Liver (tissue), 9 donors: Measurements from ENCODE around the gene ADM2. TPM values are rescaled to one million over a fixed set of nuclear protein-coding genes. Genes with fewer than 3 reads are reported as not detected.

Source experiments
- DNase-seq: peaks from one replicate; pipeline ENCODE4 v3.0.0-alpha.2; 2017; ENCODE audit warnings: low spot score
- H3K27ac ChIP-seq, 2 donors: one replicate each; pipeline ENCODE4 v1.7.0; 2013; ENCODE audit warnings: inconsistent platforms in 2 of 2, low read length in 2 of 2, control low read depth in 1 of 2, low read depth in 1 of 2, mild to moderate bottlenecking in 1 of 2
- H3K27me3 ChIP-seq, 4 donors: one replicate each; pipeline versions ENCODE4 v1.6.1 to v1.7.0; 2013; ENCODE audit warnings: low read length in 3 of 4, inconsistent platforms in 1 of 4, mild to moderate bottlenecking in 1 of 4, moderate library complexity in 1 of 4; ENCODE audit not compliant: control insufficient read depth in 4 of 4, insufficient read depth in 4 of 4
- H3K36me3 ChIP-seq, 4 donors: one replicate each; pipeline versions ENCODE4 v1.6.1 to v1.7.0; 2013; ENCODE audit warnings: low read length in 3 of 4, mild to moderate bottlenecking in 3 of 4, low read depth in 1 of 4, moderate library complexity in 1 of 4; ENCODE audit not compliant: control insufficient read depth in 4 of 4, insufficient read depth in 3 of 4
- H3K4me1 ChIP-seq, 4 donors: one replicate each; pipeline versions ENCODE4 v1.6.1 to v1.7.0; 2013; ENCODE audit warnings: low read length in 3 of 4, mild to moderate bottlenecking in 3 of 4, moderate library complexity in 1 of 4; ENCODE audit not compliant: control insufficient read depth in 4 of 4, insufficient read depth in 4 of 4
- H3K4me3 ChIP-seq, 3 donors: one replicate each; pipeline versions ENCODE4 v1.6.1 to v1.7.0; 2013; ENCODE audit warnings: low read length in 3 of 3, control low read depth in 1 of 3, low read depth in 1 of 3, mild to moderate bottlenecking in 1 of 3
- H3K9ac ChIP-seq, 2 donors: one replicate each; pipeline ENCODE4 v1.7.0; 2013; ENCODE audit warnings: low read length in 2 of 2, mild to moderate bottlenecking in 2 of 2, moderate library complexity in 2 of 2, control low read depth in 1 of 2, low read depth in 1 of 2
- H3K9me3 ChIP-seq, 4 donors: one replicate each; pipeline versions ENCODE4 v1.6.1 to v1.7.0; 2013; ENCODE audit warnings: low read length in 3 of 4; ENCODE audit not compliant: control insufficient read depth in 4 of 4
- EGR1 ChIP-seq, 2 donors: IDR thresholded peaks; 2 replicates each; pipeline ENCODE4 v1.6.1; 2016 to 2018; ENCODE audit warnings: antibody characterized with exemption in 2 of 2, low read depth in 2 of 2
- HNF4A ChIP-seq, 2 donors: conservative IDR thresholded peaks; 2 replicates each; pipeline ENCODE4 v1.6.1; 2016; ENCODE audit warnings: antibody characterized with exemption in 2 of 2, mild to moderate bottlenecking in 2 of 2
- HNF4G ChIP-seq: IDR thresholded peaks from 2 replicates; pipeline ENCODE4 v1.6.1; 2016; ENCODE audit warnings: antibody characterized with exemption
- JUND ChIP-seq, 2 donors: IDR thresholded peaks; 2 replicates each; pipeline ENCODE4 v1.6.1; 2016; ENCODE audit warnings: antibody characterized with exemption in 2 of 2
- MAX ChIP-seq: IDR thresholded peaks from 2 replicates; pipeline ENCODE4 v1.6.1; 2016; ENCODE audit warnings: antibody characterized with exemption
- NR2F2 ChIP-seq: IDR thresholded peaks from 2 replicates; pipeline ENCODE4 v1.6.1; 2016; ENCODE audit warnings: antibody characterized with exemption
- RAD21 ChIP-seq, 2 donors: IDR thresholded peaks; 2 replicates each; pipeline ENCODE4 v1.6.1; 2016; ENCODE audit warnings: antibody characterized with exemption in 2 of 2, mild to moderate bottlenecking in 2 of 2
- SP1 ChIP-seq: IDR thresholded peaks from 2 replicates; pipeline ENCODE4 v1.6.1; 2018; ENCODE audit warnings: antibody characterized with exemption, mild to moderate bottlenecking
- YY1 ChIP-seq: IDR thresholded peaks from 2 replicates; pipeline ENCODE4 v1.6.1; 2016; ENCODE audit warnings: antibody characterized with exemption, mild to moderate bottlenecking
- whole genome bisulfite sequencing: extraction: QIAGEN DNeasy Blood & Tissue Kit; methylation state at CpG from one replicate; pipeline ENCODE4 v1.1.7; 2013; 5-methylcytosine and 5-hydroxymethylcytosine counted together
- polyA plus RNA-seq, 2 donors: library from polyadenylated mRNA; stranded (reverse) in 1 of 2; unstranded in 1 of 2; fragments of 200-250 nt in 1 of 2; fragments of >200 nt in 1 of 2; fragmentation: Nextera tagmentation in 1 of 2; extraction: Ambion mirVana in 1 of 2; gene quantifications; one replicate each; pipeline versions ENCODE4 v1.2.1 to v1.2.3, GENCODE V29; 2013 to 2015
- total RNA-seq, 2 donors: library from RNA; depleted of rRNA; stranded (reverse); fragments of >200 nt; gene quantifications; one replicate each; pipeline ENCODE4 v1.2.3, GENCODE V29; 2014
- TF ChIP-seq, protein P1 (sequence below): IDR thresholded peaks from 2 replicates; pipeline ENCODE4 v1.6.1; 2016; ENCODE audit warnings: antibody characterized with exemption
- donor health status: healthy.
- donor health status: healthy.
- donor health status: healthy.
- donor health status: healthy.
- donor health status: healthy.

The ADM2 gene
- total and polyA plus RNA-seq, 4 donors, result 0.79 to 2.8 (median 1.3) TPM

GRCh38 chr22:50444663-50445062 is 36.7 kb upstream of the ADM2 start:
- peaks cover 0 to 3% (median 0%) of the 10 kb centered on the region in 4 donors for H3K4me1 ChIP-seq
- H3K9ac ChIP-seq, result no peak overlapping the region
- no peak overlapping the region for H3K4me3 ChIP-seq
- TF ChIP-seq SP1 (peak; percentile 23), HNF4A (conservative IDR thresholded peaks at IDR 0.05) (peak; percentile 65 to 66), MAX (no peak)
- no peak overlapping the region for H3K27ac ChIP-seq
- no peaks in the 10 kb centered on the region for H3K9me3 ChIP-seq
- WGBS, result 85% methylated on average over 5 of the region's 5 CpGs
- peaks cover 10 to 35% (median 15%) of the 10 kb centered on the region in 4 donors for H3K36me3 ChIP-seq
- no peaks in the 10 kb centered on the region for H3K27me3 ChIP-seq
- no peak for DNase-seq

DNA sequence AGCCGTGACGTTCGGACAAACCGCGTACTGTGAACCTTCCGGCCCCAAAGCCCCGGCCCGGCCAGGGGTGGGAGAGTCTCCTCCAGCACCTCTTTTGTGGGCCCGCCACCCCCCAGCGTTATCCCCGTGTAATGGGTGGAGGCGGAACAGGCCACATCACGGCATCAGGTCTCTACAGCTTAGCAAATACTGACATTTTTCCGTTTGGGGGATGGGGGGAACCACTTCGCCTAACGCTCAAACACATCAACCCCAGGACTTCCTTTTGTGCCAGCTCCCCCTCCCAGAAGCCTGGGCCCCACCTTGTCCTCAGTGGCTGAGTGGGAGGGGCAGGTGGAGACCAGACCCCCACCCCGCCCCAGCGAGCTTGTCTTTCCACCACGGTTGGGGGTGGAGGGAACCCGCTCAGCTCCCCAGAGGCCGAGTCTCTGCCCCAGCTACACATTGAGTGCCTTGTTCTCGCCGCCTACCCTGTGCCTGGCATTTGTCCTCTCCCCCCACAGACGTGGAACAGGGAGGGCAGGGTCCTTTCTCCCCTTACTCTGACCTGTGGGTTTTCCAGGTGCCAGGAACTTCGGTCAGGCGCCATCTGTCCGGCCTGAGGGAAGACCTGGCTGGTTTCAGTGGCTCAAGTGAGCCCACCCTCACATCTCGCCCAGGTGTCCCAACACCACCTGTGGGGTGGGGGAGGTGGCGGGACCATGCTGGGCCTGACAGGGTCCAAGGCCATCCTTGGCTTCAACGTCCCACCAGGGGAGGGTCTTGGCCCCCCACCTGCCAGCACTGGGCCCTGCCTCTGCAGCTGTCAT is 36.1 kb upstream of the ADM2 start:
- no peak overlapping the region for H3K9ac ChIP-seq

DNA sequence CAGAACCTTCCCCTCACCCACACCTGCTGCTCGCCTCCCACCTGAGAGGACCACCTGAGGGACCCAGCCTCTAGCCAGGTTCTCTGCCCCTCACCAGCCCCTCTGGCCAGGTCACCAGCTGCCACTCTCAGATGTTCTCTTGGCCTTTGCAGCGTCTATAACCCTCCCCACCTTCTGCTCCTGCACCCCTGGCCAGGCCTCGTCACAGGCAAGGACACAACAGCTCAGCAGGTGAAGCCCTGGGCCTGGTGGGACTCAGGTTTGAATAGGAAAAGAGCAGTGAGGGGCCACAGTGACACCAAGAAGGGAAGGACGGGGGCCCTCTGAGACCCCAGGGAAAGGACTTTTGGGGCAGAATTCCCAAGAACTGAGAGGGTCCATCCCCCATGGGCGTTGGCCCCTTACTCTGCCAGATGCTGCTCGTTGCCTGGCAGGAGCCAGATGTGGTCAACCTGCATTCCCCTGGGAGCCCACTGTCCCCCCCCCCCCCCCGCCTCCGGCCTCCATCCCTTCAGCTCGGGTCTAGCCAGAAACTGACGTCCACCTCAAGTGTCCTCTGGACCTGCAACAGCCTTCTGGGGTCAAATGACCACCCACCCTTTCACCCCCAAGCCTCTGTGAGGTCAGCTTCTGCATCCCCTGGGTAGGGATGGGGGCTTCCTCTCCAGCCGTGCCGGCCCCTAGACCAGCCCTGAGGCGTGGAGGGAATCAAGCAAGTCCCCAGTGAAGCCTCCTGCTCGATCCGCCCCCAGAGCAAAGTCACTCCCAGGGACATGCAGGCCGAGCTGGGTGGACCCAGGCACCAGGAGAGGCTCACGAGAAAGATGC is 35.2 kb upstream of the ADM2 start:
- H3K9me3 ChIP-seq, result no peaks in the 10 kb centered on the region
- no peak overlapping the region for H3K27ac ChIP-seq
- 81% methylated on average over 17 of the region's 17 CpGs for WGBS
- H3K4me1 ChIP-seq, result no peaks in the 10 kb centered on the region
- H3K9ac ChIP-seq, result no peak overlapping the region
- no peak for DNase-seq
- no peaks in the 10 kb centered on the region for H3K27me3 ChIP-seq
- TF ChIP-seq HNF4A (conservative IDR thresholded peaks at IDR 0.05) (no peak), EGR1 (IDR thresholded peaks at IDR 0.05; ENCODE audit: low read depth in 2 of 2) (no peak), JUND (IDR thresholded peaks at IDR 0.05) (no peak), RAD21 (IDR thresholded peaks at IDR 0.05) (no peak), YY1 (no peak), NR2F2 (no peak), SP1 (no peak), HNF4G (no peak)
- TF ChIP-seq, protein P1, sequence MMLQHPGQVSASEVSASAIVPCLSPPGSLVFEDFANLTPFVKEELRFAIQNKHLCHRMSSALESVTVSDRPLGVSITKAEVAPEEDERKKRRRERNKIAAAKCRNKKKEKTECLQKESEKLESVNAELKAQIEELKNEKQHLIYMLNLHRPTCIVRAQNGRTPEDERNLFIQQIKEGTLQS, result no peak
- H3K4me3 ChIP-seq, result no peak overlapping the region
- H3K36me3 ChIP-seq, result peaks cover 0 to 24% (median 11%) of the 10 kb centered on the region in 4 donors

More for the DNA sequence above, 36.1 kb upstream of the ADM2 start:
- H3K27ac ChIP-seq, result no peak overlapping the region
- no peak for DNase-seq
- no peaks in the 10 kb centered on the region for H3K9me3 ChIP-seq
- H3K27me3 ChIP-seq, result no peaks in the 10 kb centered on the region
- 70% methylated on average over 30 of the region's 30 CpGs for WGBS
- peaks cover 6 to 29% (median 14%) of the 10 kb centered on the region in 4 donors for H3K36me3 ChIP-seq
- peak in 1 of 2 donors; percentile 4 for TF ChIP-seq HNF4A (conservative IDR thresholded peaks at IDR 0.05)
- no peak for TF ChIP-seq YY1
- H3K4me1 ChIP-seq, result peaks cover 0 to 3% (median 0%) of the 10 kb centered on the region in 4 donors
- H3K4me3 ChIP-seq, result no peak overlapping the region
